Lower leg skin (tissue), 3 donors: Measurements from ENCODE around the gene TRIM34.

Experiments
- POLR2A ChIP-seq, 2 donors: fragments of 450-650 bp; IDR thresholded peaks; one replicate each; pipeline ENCODE4 v1.6.1; 2016 to 2017; ENCODE audit warnings: antibody characterized with exemption in 2 of 2, mild to moderate bottlenecking in 1 of 2, moderate library complexity in 1 of 2
- TF ChIP-seq, protein P1 (sequence below), 3 donors: fragments of 450-650 bp; IDR thresholded peaks; one replicate each; pipeline ENCODE4 v1.5.1; 2016; ENCODE audit warnings: antibody characterized with exemption in 3 of 3, mild to moderate bottlenecking in 3 of 3, moderate library complexity in 2 of 3

- TF ChIP-seq, protein P1, sequence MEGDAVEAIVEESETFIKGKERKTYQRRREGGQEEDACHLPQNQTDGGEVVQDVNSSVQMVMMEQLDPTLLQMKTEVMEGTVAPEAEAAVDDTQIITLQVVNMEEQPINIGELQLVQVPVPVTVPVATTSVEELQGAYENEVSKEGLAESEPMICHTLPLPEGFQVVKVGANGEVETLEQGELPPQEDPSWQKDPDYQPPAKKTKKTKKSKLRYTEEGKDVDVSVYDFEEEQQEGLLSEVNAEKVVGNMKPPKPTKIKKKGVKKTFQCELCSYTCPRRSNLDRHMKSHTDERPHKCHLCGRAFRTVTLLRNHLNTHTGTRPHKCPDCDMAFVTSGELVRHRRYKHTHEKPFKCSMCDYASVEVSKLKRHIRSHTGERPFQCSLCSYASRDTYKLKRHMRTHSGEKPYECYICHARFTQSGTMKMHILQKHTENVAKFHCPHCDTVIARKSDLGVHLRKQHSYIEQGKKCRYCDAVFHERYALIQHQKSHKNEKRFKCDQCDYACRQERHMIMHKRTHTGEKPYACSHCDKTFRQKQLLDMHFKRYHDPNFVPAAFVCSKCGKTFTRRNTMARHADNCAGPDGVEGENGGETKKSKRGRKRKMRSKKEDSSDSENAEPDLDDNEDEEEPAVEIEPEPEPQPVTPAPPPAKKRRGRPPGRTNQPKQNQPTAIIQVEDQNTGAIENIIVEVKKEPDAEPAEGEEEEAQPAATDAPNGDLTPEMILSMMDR (IDR thresholded peaks at IDR 0.05): no peak
- TF ChIP-seq POLR2A (IDR thresholded peaks at IDR 0.05): no peak
Measured at GRCh38 chr11:5666402-5666793, 41.6 kb downstream of the TRIM34 start.
